Measurements from ENCODE around the gene ELP5.

Gene ELP5

DNA sequence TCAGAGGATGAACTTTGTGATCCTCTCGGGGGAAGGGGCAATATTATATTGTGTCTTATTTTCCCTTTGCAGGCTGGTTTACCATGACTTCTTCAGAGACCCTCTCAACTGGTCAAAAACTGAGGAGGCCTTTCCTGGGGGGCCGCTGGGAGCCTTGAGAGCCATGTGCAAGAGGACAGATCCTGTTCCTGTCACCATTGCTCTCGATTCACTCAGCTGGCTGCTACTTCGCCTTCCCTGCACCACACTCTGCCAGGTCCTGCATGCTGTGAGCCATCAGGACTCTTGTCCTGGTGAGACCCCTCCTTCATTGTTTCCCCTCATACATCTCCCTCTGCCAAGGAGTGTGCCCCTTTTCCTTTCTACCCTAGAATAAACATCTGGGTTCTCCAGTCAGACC lies 2.5 kb downstream of the ELP5 start:
- TF ChIP-seq SPI1 (IDR thresholded peaks at IDR 0.05; ENCODE audit: borderline replicate concordance, low read depth) = no peak
- TF ChIP-seq REST (IDR thresholded peaks at IDR 0.05; ENCODE audit: insufficient replicate concordance, low read depth) = no peak
- no peak for TF ChIP-seq POLR2AphosphoS5 (IDR thresholded peaks at IDR 0.05; ENCODE audit: low read depth)
- no peak for TF ChIP-seq CTCF (IDR thresholded peaks at IDR 0.05; ENCODE audit: insufficient read depth, low read length)
- TF ChIP-seq GABPA (IDR thresholded peaks at IDR 0.05; ENCODE audit: low read depth) = no peak
- no peak overlapping the region for H3K27ac ChIP-seq (replicated peaks)
- DNase-seq (ENCODE audit: low read depth in 1 of 2, low spot score in 1 of 2) = no peak
- H3K27me3 ChIP-seq (ENCODE audit: insufficient read depth, poor library complexity, severe bottlenecking) = no peaks in the 10 kb centered on the region
- no peak overlapping the region for H3K4me3 ChIP-seq (replicated peaks; ENCODE audit: insufficient read depth, low read length)

DNA sequence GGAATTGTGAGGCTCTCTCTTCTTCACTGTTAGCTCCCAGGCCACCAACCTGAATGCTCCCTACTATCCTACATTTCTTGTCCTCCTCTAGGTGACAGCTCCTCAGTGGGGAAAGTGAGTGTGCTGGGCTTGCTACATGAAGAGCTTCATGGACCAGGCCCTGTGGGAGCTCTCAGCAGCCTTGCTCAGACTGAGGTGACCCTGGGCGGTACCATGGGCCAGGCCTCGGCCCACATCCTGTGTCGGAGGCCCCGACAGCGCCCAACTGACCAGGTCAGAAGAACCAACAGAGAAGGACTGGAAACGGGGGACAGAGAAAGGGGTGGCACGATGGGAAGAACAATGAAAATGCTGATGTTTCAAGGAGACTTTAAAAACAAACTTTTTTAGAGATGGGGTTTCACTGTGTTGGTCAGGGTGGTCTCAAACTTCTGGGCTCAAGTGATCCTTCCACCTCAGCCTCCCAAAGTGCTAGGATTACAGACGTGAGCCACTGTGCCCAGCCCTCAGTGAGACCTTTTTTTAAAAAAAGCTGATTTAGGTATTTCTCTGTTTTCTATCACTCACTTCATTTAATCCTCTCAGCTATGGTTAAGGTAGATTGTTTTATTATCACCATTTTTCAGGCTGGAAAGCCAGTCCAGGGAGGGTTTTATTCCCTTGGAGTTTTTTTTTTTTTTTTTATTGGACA lies 4.9 kb downstream of the ELP5 start:
- TF ChIP-seq SPI1 (IDR thresholded peaks at IDR 0.05; ENCODE audit: borderline replicate concordance, low read depth) = no peak
- TF ChIP-seq REST (IDR thresholded peaks at IDR 0.05; ENCODE audit: insufficient replicate concordance, low read depth) = no peak
- no peak for TF ChIP-seq CTCF (IDR thresholded peaks at IDR 0.05; ENCODE audit: insufficient read depth, low read length)
- TF ChIP-seq POLR2AphosphoS5 (IDR thresholded peaks at IDR 0.05; ENCODE audit: low read depth) = no peak
- no peak for TF ChIP-seq GABPA (IDR thresholded peaks at IDR 0.05; ENCODE audit: low read depth)
- DNase-seq (ENCODE audit: low read depth in 1 of 2, low spot score in 1 of 2) = no peak
- Histone ChIP-seq H3K27me3 (ENCODE audit: insufficient read depth, poor library complexity, severe bottlenecking) (peaks cover 2% of the 10 kb centered on the region), H3K27ac (replicated peaks) (no peak overlapping the region), H3K4me3 (replicated peaks; ENCODE audit: insufficient read depth, low read length) (no peak overlapping the region)

DNA sequence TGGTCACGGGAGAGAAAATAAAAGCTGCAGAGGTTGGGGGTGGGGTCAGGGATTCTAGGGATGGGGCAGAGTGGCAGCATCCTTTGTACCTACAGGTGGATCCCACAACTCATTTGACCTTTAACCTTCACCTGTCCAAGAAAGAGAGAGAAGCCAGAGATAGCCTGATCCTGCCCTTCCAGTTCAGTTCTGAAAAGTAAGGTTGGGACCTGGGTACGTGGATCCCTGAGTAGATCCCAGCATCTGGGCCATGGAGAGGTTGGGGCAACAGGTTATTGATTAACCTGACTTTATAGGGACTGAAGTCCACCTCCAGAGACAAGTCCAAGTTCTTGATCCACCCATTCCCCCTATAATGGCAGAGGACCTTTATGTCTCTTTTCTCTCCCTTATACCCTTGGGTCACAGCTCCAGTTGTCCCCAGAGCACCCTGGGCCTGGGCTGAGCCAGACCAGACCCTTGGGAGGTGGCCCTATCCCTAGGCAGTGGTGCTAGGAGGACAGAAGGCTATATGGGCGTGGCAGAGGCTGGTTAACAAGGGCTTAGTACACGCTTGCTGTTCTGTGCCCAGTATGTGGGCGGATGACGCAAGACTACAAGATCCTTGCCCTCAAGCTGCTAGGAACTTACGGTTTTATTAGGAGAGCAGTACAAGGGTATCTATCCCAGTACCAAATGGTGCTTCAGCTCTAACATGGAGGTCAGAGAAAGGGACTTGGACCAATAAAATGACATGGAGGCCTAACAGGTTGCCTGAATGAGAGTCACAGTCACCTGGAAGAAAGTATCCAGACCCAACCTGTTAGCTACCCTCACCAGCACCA lies 6.9 kb downstream of the ELP5 start:
- no peak for DNase-seq (ENCODE audit: low read depth in 1 of 2, low spot score in 1 of 2)
- Histone ChIP-seq H3K4me3 (replicated peaks; ENCODE audit: insufficient read depth, low read length) (no peak overlapping the region), H3K27me3 (ENCODE audit: insufficient read depth, poor library complexity, severe bottlenecking) (peaks cover 2% of the 10 kb centered on the region)

More for the DNA sequence above, 6.9 kb downstream of the ELP5 start:
- no peak overlapping the region for H3K27ac ChIP-seq (replicated peaks)
- TF ChIP-seq POLR2AphosphoS5 (IDR thresholded peaks at IDR 0.05; ENCODE audit: low read depth) (no peak), REST (IDR thresholded peaks at IDR 0.05; ENCODE audit: insufficient replicate concordance, low read depth) (no peak), CTCF (IDR thresholded peaks at IDR 0.05; ENCODE audit: insufficient read depth, low read length) (no peak), GABPA (IDR thresholded peaks at IDR 0.05; ENCODE audit: low read depth) (no peak), SPI1 (IDR thresholded peaks at IDR 0.05; ENCODE audit: borderline replicate concordance, low read depth) (no peak)
